ENCODE results near the gene TRIM40.
"Not testable (repeated sequence)": the region's sequence is repeated elsewhere in the genome, so short reads cannot be mapped to it uniquely, and the experiment has no call there.

TRIM40 gene

DNA sequence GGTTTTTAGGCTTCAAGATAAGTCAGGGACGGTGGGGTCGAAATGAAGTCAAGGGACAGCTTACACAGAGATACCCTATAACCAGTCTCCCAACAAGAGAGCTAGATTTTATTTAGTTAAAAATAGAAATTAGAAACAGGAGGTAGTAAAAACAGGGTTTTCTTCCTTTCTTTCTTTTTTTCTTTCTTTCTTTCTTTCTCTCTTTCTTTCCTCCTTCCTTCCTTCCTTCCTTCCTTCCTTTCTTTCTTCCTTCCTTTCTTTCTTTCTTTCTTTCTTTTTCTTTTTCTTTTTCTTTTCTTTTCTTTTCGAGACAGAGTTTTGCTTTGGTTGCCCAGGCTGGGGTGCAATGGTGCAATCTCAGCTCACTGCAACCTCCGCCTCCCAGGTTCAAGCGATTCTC, 17.2 kb upstream of the TRIM40 start:
- H3K23ac ChIP-seq (ENCODE audit: low read length in 2 of 2), result not testable (repeated sequence)

GRCh38 chr6:30121446-30122366, 14.2 kb upstream of the TRIM40 start:
- no peak overlapping the region for H3K4me3 ChIP-seq (ENCODE audit: insufficient read depth in 1 of 2, low read depth in 1 of 2, low read length in 2 of 2)
- 80% methylated on average over 8 of the region's 10 CpGs for WGBS

More for the DNA sequence above, 17.2 kb upstream of the TRIM40 start:
- H3K14ac ChIP-seq (ENCODE audit: low read length in 2 of 2); H2BK120ac ChIP-seq (ENCODE audit: low read depth, low read length); H3K79me1 ChIP-seq (replicated peaks; ENCODE audit: low read length, poor library complexity, severe bottlenecking); H3K9ac ChIP-seq (ENCODE audit: low read length); H2AFZ ChIP-seq (ENCODE audit: low read depth, low read length); H3K4ac ChIP-seq (ENCODE audit: low read depth in 1 of 2, low read length in 2 of 2); H4K8ac ChIP-seq (ENCODE audit: low read length); H3K18ac ChIP-seq (ENCODE audit: low read depth in 1 of 2, low read length in 2 of 2); DNase-seq; H3K9me3 ChIP-seq (ENCODE audit: control insufficient read depth, low read length); H3K27ac ChIP-seq (ENCODE audit: low read length, poor library complexity, severe bottlenecking); H2BK5ac ChIP-seq (ENCODE audit: low read depth, low read length, poor library complexity, severe bottlenecking); H3K36me3 ChIP-seq (ENCODE audit: control insufficient read depth in 1 of 2, insufficient read depth in 2 of 2, low read depth in 1 of 2, low read length in 2 of 2); H2BK12ac ChIP-seq (ENCODE audit: low read length in 2 of 2); H4K91ac ChIP-seq (ENCODE audit: low read length); H2BK15ac ChIP-seq (ENCODE audit: low read depth, poor library complexity, severe bottlenecking); H3K4me2 ChIP-seq (ENCODE audit: low read length, poor library complexity, severe bottlenecking); H3K4me3 ChIP-seq (ENCODE audit: insufficient read depth in 1 of 2, low read depth in 1 of 2, low read length in 2 of 2); H3K4me1 ChIP-seq (ENCODE audit: control insufficient read depth, insufficient read depth, low read depth, low read length); H2AK5ac ChIP-seq (ENCODE audit: low read length, severe bottlenecking): not testable (repeated sequence)
- H3K27me3 ChIP-seq (ENCODE audit: control insufficient read depth in 1 of 2, insufficient read depth in 1 of 2, low read length in 2 of 2), result peaks cover 9 to 11% of the 10 kb centered on the region in 2 experiments
- WGBS, result 94% methylated on average over 4 of the region's 5 CpGs

GRCh38 chr6:30122515-30122914, 13.4 kb upstream of the TRIM40 start:
- Histone ChIP-seq H3K14ac (ENCODE audit: low read length in 2 of 2) (no peak overlapping the region), H3K4ac (ENCODE audit: low read depth in 1 of 2, low read length in 2 of 2) (no peak overlapping the region), H2AFZ (ENCODE audit: low read depth, low read length) (no peak overlapping the region), H3K79me1 (replicated peaks; ENCODE audit: low read length, poor library complexity, severe bottlenecking) (no peaks in the 10 kb centered on the region), H3K9me3 (ENCODE audit: control insufficient read depth, low read length) (no peaks in the 10 kb centered on the region), H3K4me1 (ENCODE audit: control insufficient read depth, insufficient read depth, low read depth, low read length) (peaks cover 5% of the 10 kb centered on the region), H3K18ac (ENCODE audit: low read depth in 1 of 2, low read length in 2 of 2) (no peak overlapping the region), H2BK5ac (ENCODE audit: low read depth, low read length, poor library complexity, severe bottlenecking) (no peak overlapping the region), H2BK120ac (ENCODE audit: low read depth, low read length) (no peak overlapping the region), H3K27ac (ENCODE audit: low read length, poor library complexity, severe bottlenecking) (no peak overlapping the region), H3K27me3 (ENCODE audit: control insufficient read depth in 1 of 2, insufficient read depth in 1 of 2, low read length in 2 of 2) (peaks cover 16 to 29% of the 10 kb centered on the region in 2 experiments), H2BK12ac (ENCODE audit: low read length in 2 of 2) (no peak overlapping the region), H4K8ac (ENCODE audit: low read length) (no peak overlapping the region), H4K91ac (ENCODE audit: low read length) (no peak overlapping the region), H3K36me3 (ENCODE audit: control insufficient read depth in 1 of 2, insufficient read depth in 2 of 2, low read depth in 1 of 2, low read length in 2 of 2) (no peaks in the 10 kb centered on the region), H3K9ac (ENCODE audit: low read length) (no peak overlapping the region), H2BK15ac (ENCODE audit: low read depth, poor library complexity, severe bottlenecking) (no peak overlapping the region), H2AK5ac (ENCODE audit: low read length, severe bottlenecking) (no peak overlapping the region), H3K4me3 (ENCODE audit: insufficient read depth in 1 of 2, low read depth in 1 of 2, low read length in 2 of 2) (no peak overlapping the region), H3K4me2 (ENCODE audit: low read length, poor library complexity, severe bottlenecking) (no peak overlapping the region), H3K23ac (ENCODE audit: low read length in 2 of 2) (no peak overlapping the region)
- no peak for DNase-seq
- 69% methylated on average over 2 of the region's 2 CpGs for WGBS

More at GRCh38 chr6:30121446-30122366, 14.2 kb upstream of the TRIM40 start:
- Histone ChIP-seq H2BK120ac (ENCODE audit: low read depth, low read length) (no peak overlapping the region), H3K27ac (ENCODE audit: low read length, poor library complexity, severe bottlenecking) (no peak overlapping the region), H3K9me3 (ENCODE audit: control insufficient read depth, low read length) (no peaks in the 10 kb centered on the region), H3K36me3 (ENCODE audit: control insufficient read depth in 1 of 2, insufficient read depth in 2 of 2, low read depth in 1 of 2, low read length in 2 of 2) (no peaks in the 10 kb centered on the region), H2BK5ac (ENCODE audit: low read depth, low read length, poor library complexity, severe bottlenecking) (no peak overlapping the region), H4K8ac (ENCODE audit: low read length) (no peak overlapping the region), H3K9ac (ENCODE audit: low read length) (no peak overlapping the region), H3K4me2 (ENCODE audit: low read length, poor library complexity, severe bottlenecking) (no peak overlapping the region), H4K91ac (ENCODE audit: low read length) (no peak overlapping the region), H3K18ac (ENCODE audit: low read depth in 1 of 2, low read length in 2 of 2) (no peak overlapping the region), H3K4me1 (ENCODE audit: control insufficient read depth, insufficient read depth, low read depth, low read length) (peaks cover 1% of the 10 kb centered on the region), H2AK5ac (ENCODE audit: low read length, severe bottlenecking) (no peak overlapping the region), H3K23ac (ENCODE audit: low read length in 2 of 2) (no peak overlapping the region), H3K79me1 (replicated peaks; ENCODE audit: low read length, poor library complexity, severe bottlenecking) (no peaks in the 10 kb centered on the region), H3K27me3 (ENCODE audit: control insufficient read depth in 1 of 2, insufficient read depth in 1 of 2, low read length in 2 of 2) (peaks cover 8 to 21% of the 10 kb centered on the region in 2 experiments), H2AFZ (ENCODE audit: low read depth, low read length) (no peak overlapping the region), H3K4ac (ENCODE audit: low read depth in 1 of 2, low read length in 2 of 2) (no peak overlapping the region), H2BK12ac (ENCODE audit: low read length in 2 of 2) (no peak overlapping the region), H3K14ac (ENCODE audit: low read length in 2 of 2) (no peak overlapping the region), H2BK15ac (ENCODE audit: low read depth, poor library complexity, severe bottlenecking) (no peak overlapping the region)
- no peak for DNase-seq

DNA sequence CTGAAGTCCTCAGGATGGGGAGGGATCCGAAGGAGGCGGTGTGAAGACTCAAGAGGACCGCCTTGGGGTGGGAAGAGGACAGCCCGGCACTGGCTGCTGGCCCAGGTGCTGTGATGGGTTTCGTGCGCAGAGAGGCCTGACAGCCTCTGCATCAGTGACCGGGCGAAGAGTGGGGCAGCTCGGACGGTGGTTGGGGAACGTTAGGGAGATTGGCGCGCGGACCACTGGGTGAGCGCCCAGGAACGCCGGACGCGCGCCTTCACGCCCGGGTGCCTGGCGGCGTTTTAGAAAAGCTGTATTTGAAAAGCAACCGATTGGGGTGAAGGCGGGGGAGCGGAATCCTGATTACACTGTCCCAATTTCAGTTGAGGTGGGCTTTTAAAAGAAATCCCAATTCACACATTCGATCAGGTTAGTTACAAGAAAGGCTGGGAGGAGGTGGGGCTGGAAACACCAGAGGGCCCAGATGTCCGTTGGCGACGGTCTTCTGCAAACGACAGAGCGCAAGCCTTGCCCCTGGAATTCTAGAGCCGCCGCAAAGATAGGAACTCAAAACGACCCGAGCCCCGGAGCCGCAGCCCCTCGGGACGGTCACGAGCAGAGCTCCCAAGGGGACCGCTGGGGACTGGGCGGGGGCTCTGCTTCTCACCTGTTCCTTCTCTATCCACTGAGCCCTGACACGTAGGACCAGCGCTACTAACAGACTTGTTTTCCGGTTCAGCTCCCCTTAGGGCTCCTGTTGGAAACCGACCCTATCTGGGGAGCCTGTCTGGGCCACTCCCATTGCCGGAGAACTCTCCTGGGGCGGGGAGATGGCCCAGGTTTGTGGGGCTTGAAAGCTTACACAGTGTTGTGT, 8.5 kb upstream of the TRIM40 start:
- Histone ChIP-seq H3K4me3 (ENCODE audit: insufficient read depth in 1 of 2, low read depth in 1 of 2, low read length in 2 of 2) (peak overlapping the region in 1 of 2 experiments; percentile 66), H4K8ac (ENCODE audit: low read length) (no peak overlapping the region), H4K91ac (ENCODE audit: low read length) (no peak overlapping the region), H3K4me1 (ENCODE audit: control insufficient read depth, insufficient read depth, low read depth, low read length) (peaks cover 7% of the 10 kb centered on the region), H3K9me3 (ENCODE audit: control insufficient read depth, low read length) (no peaks in the 10 kb centered on the region), H3K4ac (ENCODE audit: low read depth in 1 of 2, low read length in 2 of 2) (no peak overlapping the region), H3K23ac (ENCODE audit: low read length in 2 of 2) (no peak overlapping the region), H2AK5ac (ENCODE audit: low read length, severe bottlenecking) (no peak overlapping the region), H2BK15ac (ENCODE audit: low read depth, poor library complexity, severe bottlenecking) (no peak overlapping the region), H3K79me1 (replicated peaks; ENCODE audit: low read length, poor library complexity, severe bottlenecking) (no peaks in the 10 kb centered on the region), H2BK12ac (ENCODE audit: low read length in 2 of 2) (no peak overlapping the region), H3K9ac (ENCODE audit: low read length) (peak overlapping the region; percentile 4), H3K27me3 (ENCODE audit: control insufficient read depth in 1 of 2, insufficient read depth in 1 of 2, low read length in 2 of 2) (peaks cover 59 to 60% of the 10 kb centered on the region in 2 experiments), H3K27ac (ENCODE audit: low read length, poor library complexity, severe bottlenecking) (no peak overlapping the region), H2BK120ac (ENCODE audit: low read depth, low read length) (no peak overlapping the region), H3K18ac (ENCODE audit: low read depth in 1 of 2, low read length in 2 of 2) (no peak overlapping the region), H2AFZ (ENCODE audit: low read depth, low read length) (no peak overlapping the region), H2BK5ac (ENCODE audit: low read depth, low read length, poor library complexity, severe bottlenecking) (no peak overlapping the region), H3K14ac (ENCODE audit: low read length in 2 of 2) (no peak overlapping the region), H3K4me2 (ENCODE audit: low read length, poor library complexity, severe bottlenecking) (peak overlapping the region; percentile 32), H3K36me3 (ENCODE audit: control insufficient read depth in 1 of 2, insufficient read depth in 2 of 2, low read depth in 1 of 2, low read length in 2 of 2) (no peaks in the 10 kb centered on the region)
- DNase-seq, result no peak
- 3% methylated on average over 41 of the region's 50 CpGs for WGBS
